ENCODE measurements around the gene ZNF652. TPM values are rescaled to one million over a fixed set of nuclear protein-coding genes. Genes with fewer than 3 reads are reported as not detected.
A peak's percentile ranks its signal among the peaks of the same experiment; 100 is the strongest.
"Not testable (repeated sequence)": the region's sequence is repeated elsewhere in the genome, so short reads cannot be mapped to it uniquely, and the experiment has no call there.

Gene ZNF652
- polyA plus RNA-seq, 10 donors = 14.9 to 22.2 (median 16.7) TPM

DNA sequence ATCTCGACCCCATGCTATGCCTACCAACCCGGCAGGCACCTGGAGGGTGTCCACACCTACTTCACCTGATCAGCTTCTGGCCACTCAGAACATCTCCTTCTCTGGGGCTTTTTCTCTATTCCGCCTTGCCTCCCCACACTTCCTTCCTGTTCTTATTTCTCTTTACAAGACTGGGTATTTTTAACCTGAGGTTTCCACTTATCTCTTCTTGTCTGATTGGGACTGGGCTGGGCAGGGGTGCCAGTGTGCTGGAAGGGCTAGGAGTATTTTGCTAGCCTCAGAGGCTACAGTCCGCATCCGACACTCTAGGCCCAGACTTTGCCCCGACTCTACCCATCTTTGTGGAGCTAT is 26.2 kb upstream of the ZNF652 start:
- no peak for DNase-seq

- DNase-seq = no peak
Measured at GRCh38 chr17:49387498-49388289, 25.6 kb upstream of the ZNF652 start.

- DNase-seq = no peak
Measured at GRCh38 chr17:49386373-49386772, 24.3 kb upstream of the ZNF652 start.

- DNase-seq = no peak
Measured at GRCh38 chr17:49384951-49385350, 22.9 kb upstream of the ZNF652 start.

DNA sequence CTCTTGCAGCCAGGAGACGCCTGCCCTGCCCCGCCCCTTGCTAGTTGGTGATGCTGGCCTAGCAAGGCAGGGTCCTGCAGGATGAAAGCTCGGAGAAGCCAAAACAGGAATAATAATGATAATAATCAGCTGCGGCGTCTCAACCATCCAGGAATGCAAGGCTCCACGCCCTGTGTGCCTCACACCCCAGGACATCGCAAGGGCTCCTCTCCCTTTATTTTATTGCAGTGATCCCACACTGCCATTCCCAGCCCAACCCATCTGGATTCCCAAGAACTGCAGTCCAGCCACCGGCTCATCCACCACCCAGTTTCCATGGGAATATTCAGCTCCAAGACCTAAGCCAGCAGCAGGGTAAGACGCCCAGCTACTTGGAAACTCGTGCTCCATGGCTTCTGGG is 21.0 kb upstream of the ZNF652 start:
- DNase-seq = no peak

DNA sequence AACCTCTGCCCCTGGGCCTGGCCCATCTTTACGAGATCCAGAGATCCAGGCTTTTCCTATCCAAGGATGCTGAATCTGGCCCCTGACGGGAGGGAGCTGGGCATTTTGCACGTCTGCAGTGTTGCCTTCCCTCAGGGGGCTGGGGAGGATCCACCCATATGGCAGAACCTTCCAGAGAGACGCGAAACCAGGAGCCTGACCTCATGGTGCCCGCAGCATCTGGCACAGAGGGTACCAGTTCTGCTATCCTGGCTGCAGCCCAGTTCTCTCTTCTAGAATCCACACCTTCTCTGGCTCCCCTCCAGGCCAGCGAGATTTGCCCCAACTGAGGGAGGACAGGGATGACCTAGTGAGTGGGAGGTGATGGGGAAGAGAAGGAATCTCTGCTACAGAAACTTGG is 20.5 kb upstream of the ZNF652 start:
- no peak for DNase-seq

- DNase-seq = no peak
Measured at GRCh38 chr17:49381793-49382192, 19.7 kb upstream of the ZNF652 start.

GRCh38 chr17:49381033-49381432 is 19.0 kb upstream of the ZNF652 start:
- no peak for DNase-seq

DNA sequence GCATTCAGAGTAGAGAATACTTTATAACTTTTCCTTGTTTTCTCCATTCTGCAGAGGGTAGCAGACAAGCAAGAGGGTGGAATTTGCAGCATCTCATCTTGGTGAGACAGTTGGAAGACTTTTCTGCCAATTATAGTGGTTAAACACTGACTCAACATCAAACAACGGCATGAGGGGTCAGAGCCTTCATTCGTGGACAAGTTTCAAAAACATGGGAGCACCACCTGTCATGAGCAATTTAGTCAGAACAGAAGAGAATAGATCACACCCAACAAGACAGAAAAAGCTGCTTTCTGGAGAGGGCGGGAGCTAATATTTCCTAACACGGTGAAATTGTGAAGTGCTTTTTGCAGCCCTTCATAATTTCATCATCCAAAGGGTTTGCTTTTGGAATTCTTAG is 17.9 kb upstream of the ZNF652 start:
- no peak for DNase-seq

DNA sequence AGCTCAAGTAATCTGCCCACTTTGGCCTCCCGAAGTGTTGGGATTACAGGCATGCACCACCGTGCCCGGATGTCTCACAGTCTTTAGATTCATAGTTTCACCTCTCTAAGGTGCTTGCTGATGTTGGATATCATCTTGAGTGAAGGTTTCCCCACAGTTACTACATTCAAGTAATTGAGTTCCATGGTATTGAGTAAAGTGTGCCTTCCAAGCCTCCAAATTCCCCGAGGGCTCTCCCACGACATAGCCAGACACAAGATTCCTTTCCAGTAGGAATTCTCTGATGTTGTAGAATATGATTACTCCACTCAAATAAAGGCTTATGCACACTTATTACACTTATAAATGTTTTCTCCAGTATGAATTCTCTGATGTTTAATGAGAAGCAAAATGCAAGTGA is 16.3 kb upstream of the ZNF652 start:
- no peak for DNase-seq

DNA sequence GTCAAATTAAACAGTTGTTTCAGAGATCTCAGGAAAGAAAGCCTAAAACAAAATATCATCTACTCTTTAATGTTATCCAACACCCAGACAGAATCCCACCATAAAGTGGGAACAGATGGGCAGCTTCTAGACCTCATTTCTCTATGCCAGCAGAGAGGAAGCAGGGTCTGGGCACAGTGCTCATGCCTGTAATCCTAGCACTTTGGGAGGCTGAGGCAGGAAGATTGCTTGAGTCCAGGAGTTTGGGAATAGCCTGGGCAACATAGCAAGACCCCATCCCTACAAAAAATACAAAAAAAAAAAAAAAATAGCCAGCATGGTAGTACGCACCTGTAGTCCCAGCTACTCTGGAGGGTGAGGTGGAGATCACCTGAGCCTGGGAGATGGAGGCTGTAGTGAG is 13.5 kb upstream of the ZNF652 start:
- no peak for DNase-seq

GRCh38 chr17:49373115-49373514 is 11.1 kb upstream of the ZNF652 start:
- no peak for DNase-seq

DNA sequence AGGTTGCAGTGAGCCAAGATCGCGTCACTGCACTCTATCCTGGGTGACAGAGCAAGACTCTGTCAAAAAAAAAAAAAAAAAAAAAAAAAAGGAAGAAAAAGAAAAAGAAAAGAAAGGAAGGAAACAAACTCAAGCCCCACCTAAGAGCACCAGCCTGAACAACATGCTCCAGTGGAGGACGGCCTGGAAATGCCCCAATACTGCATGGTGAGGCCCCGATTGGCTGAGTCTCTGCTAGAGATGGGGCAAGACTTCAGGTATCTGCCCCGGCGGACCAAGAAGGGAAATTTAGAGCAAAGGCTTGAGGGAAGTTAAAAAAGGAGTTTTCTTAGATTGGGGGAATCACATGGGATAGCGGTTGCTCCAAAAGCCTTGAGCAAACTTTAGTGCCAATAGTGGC is 10.4 kb upstream of the ZNF652 start:
- DNase-seq = no peak

DNA sequence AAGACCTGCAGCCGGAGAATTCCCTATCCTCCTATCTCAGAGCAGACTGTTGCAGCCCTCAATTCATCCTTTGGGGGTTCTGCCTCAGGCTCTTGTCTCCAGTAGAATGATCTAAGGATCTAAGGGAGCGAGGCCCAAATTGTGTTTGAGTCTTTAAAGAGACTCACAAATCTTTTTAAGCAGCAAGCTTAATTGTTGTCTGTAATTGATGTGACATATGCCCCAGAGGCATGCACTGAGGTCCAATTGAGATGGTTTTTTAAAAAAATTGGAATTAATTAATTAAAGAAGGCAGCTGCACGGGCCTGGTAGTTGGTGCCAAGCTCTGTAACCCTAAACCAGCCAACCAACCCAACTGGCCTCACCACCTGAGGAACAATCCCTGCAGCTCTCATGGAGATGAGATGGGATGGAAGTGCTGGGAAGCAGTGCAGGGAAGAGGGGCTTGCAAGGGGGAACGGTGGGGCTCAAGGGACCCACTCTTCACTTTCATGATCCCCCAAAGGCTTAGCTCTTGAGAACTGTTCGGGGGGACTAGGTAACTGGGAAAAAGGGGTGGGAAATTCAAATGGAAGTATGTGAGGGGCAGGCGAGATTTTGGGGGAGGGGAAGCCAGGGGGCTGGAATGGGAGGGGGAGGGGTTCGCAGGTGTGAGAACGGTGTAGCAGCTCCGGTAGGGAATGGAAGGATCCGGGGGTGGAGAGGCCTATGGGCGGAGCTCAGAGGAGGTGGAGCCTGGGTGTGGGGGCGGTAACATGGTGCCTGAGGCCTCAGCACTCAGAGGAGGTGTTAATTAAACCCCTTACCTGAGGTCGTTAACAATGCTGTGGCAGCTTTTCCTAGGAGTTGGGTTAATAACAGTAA is 9.2 kb upstream of the ZNF652 start:
- DNase-seq = no peak

GRCh38 chr17:49369760-49370159 is 7.7 kb upstream of the ZNF652 start:
- no peak for DNase-seq

- DNase-seq = no peak
Measured at GRCh38 chr17:49369089-49369488, 7.0 kb upstream of the ZNF652 start.

- no peak for DNase-seq
Measured at GRCh38 chr17:49365667-49366066, 3.6 kb upstream of the ZNF652 start.

- not testable (repeated sequence) for DNase-seq
Measured at GRCh38 chr17:49365126-49365525, 3.1 kb upstream of the ZNF652 start.

- DNase-seq = no peak
Measured at GRCh38 chr17:49364119-49364518, 2.1 kb upstream of the ZNF652 start.

DNA sequence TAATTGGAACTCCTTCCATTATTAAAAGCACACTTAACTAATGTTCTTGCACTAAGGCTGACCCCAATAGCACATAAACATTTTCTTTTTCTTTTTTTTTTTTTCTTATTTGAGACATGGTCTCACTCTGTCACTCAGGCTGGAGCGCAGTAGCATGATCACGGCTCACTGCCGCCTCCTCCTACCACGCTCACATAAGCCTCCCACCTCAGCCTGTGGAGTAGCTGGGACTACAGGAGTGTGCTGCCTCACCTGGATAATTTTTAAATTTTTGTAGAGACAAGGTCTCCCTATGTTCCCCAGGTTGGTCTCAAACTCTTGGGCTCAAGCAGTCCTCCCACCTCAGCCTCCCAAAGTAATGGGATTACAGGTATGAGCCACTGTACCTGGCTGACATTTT is 1.2 kb upstream of the ZNF652 start:
- no peak for DNase-seq

- no peak for DNase-seq
Measured at GRCh38 chr17:49362723-49363117, 670 bp upstream of the ZNF652 start.

- peak in 2 of 3 donors; percentile 27 to 73 for DNase-seq
Measured at GRCh38 chr17:49361129-49361901, 735 bp downstream of the ZNF652 start.

- DNase-seq = no peak
Measured at GRCh38 chr17:49360796-49361128, 1.3 kb downstream of the ZNF652 start.

Measured in muscle of back (tissue), 11 donors.